Bronchial epithelial cell (primary cell): ENCODE measurements around the gene KCNF1. TPM values are rescaled to one million over a fixed set of nuclear protein-coding genes. Genes with fewer than 3 reads are reported as not detected.
"Not testable (repeated sequence)": the region's sequence is repeated elsewhere in the genome, so short reads cannot be mapped to it uniquely, and the experiment has no call there.

Source experiments
- DNase-seq: peaks from one replicate; pipeline ENCODE4 v3.0.0-alpha.2; 2010; ENCODE audit warnings: low read depth
- FAIRE-seq: peaks from 2 replicates; lab custom pipeline; 2011; peaks lifted over from hg19 to GRCh38; lab: Jason Lieb, UNC
- H3K27me3 ChIP-seq: 2 replicates; pipeline ENCODE4 v1.5.1; 2011; ENCODE audit warnings: low read length; ENCODE audit not compliant: control insufficient read depth, insufficient read depth
- H3K36me3 ChIP-seq: 2 replicates; pipeline ENCODE4 v1.5.1; 2011; ENCODE audit warnings: low read length; ENCODE audit not compliant: control insufficient read depth, insufficient read depth
- H3K4me3 ChIP-seq: 2 replicates; pipeline ENCODE4 v1.5.1; 2011; ENCODE audit warnings: mild to moderate bottlenecking, low read depth, low read length, control low read depth
- CTCF ChIP-seq: IDR thresholded peaks from 2 replicates; pipeline ENCODE4 v1.5.1; 2011; ENCODE audit warnings: mild to moderate bottlenecking, moderate library complexity, low read length, control low read depth, inconsistent platforms; ENCODE audit not compliant: insufficient read depth, severe bottlenecking
- total RNA-seq: library from RNA; depleted of rRNA; stranded (reverse); fragments of >200 nt; gene quantifications from 2 replicates; pipeline ENCODE4 v1.2.1, GENCODE V29; 2014

KCNF1 gene
- total RNA-seq, 1 donor from 2014 or later = not detected

DNA sequence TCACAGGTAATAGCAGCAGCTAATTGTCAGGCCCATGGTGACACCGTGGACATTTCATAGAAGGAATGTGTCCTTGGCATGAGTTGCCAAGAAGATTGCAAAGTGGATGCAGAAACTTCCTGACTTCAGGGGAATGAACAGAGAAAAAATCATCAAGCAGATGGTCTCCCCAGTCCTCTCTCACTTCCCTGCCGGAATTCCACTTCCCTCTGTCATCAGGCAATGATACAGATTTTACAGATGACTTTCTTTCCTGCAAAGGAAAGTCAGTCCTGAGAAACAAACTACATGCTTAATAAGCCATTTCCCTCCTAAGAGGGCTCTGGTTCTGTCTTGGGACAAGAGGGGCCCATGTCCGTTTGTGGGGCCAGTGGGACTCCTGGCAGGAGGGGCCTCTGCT lies 45.7 kb downstream of the KCNF1 start:
- Histone ChIP-seq H3K27me3 (no peaks in the 10 kb centered on the region), H3K4me3 (no peak overlapping the region), H3K36me3 (no peaks in the 10 kb centered on the region)
- no peak for TF ChIP-seq CTCF
- DNase-seq (no peak), FAIRE-seq (no peak)

GRCh38 chr2:10958452-10958851 lies 46.7 kb downstream of the KCNF1 start:
- not testable (repeated sequence) for H3K4me3 ChIP-seq, FAIRE-seq, H3K27me3 ChIP-seq, DNase-seq, H3K36me3 ChIP-seq

DNA sequence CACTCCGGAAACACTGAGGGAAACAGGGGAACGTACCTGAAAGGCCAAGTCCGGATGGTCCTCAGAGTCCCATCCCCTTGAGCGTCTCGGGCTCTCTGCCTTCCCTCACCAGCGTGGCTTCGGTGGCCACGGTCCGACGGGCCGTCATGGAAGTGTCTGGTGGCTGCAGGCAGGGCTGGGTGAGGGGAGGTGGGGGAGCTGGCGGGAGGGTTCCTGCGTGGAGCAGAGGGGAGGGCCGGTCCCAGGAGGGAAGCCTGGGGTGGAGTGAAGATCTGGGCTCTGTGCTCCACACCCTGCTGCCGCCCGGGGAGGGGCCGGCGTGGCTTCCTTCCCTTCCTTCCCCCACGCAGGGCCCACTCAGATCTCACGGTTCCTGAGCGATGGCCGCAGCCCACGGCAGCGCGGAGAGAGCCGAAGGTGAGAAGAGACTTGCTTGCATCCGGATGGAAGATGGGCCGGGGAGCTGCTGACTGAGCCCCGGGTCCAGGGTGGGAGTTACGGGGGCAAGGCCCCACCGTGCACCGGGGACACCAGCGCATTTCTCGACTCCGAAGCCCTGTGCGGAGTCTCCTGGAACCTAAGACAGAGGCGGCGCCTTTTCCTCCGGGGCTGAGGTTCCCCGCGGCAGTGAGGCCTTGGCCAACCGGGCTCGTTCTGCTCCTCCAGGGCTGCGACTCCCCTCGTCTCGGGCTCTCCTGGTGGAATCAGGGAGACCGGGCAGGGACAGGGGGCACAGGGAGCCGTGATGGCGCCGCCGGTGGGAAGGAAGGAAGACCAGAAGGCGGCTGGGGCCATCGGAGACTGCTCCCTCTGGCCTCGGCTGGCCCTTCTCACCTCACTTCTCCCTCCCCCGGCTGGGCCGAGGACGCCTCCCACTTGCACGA lies 49.1 kb downstream of the KCNF1 start:
- no peak for TF ChIP-seq CTCF
- Histone ChIP-seq H3K27me3 (peaks cover 3% of the 10 kb centered on the region), H3K36me3 (no peaks in the 10 kb centered on the region), H3K4me3 (no peak overlapping the region)
- DNase-seq = no peak
- no peak for FAIRE-seq

DNA sequence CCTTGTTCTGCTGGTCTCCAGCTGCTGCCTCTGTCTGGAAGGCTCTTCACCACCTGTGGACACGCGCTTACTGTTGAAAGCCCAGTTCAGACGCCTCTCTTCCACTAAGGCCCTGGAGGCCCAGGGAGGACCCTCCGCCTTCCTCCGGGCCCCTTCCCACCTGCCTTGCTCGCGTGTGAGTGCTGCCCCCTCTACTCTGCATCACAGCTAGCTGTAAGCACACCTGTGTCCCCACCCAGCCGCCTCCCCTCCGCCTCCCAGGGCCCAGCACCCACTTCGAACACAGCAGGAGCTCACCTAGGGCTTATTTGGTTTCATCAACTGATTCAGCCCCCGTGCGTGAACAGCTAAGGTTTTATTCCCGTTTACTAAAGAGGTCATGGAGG lies 49.7 kb downstream of the KCNF1 start:
- no peak for TF ChIP-seq CTCF
- Histone ChIP-seq H3K4me3 (no peak overlapping the region), H3K27me3 (peaks cover 3% of the 10 kb centered on the region), H3K36me3 (no peaks in the 10 kb centered on the region)
- DNase-seq = no peak
- no peak for FAIRE-seq

DNA sequence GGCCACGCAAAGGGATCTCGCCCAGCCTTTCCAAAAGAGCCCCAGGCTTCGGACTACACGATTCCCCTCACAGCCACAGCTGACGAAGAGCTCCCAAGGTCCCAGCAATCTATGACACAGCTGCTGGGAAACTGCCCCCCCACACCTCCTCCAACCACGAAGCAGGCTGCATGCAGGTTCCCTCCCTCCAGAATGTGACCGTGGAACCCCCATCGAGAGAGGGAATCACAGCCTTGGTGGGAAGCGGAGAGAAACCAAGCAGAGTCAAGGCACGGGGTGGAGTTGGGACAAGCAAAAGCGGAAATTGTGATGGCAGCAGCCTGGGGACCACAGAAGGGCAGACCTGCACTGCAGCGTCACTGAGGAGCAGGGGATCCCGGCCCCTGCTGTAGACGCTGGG lies 50.3 kb downstream of the KCNF1 start:
- no peak for TF ChIP-seq CTCF
- no peaks in the 10 kb centered on the region for H3K36me3 ChIP-seq
- DNase-seq (no peak), FAIRE-seq (no peak)
- H3K27me3 ChIP-seq = peaks cover 3% of the 10 kb centered on the region
- H3K4me3 ChIP-seq = no peak overlapping the region

DNA sequence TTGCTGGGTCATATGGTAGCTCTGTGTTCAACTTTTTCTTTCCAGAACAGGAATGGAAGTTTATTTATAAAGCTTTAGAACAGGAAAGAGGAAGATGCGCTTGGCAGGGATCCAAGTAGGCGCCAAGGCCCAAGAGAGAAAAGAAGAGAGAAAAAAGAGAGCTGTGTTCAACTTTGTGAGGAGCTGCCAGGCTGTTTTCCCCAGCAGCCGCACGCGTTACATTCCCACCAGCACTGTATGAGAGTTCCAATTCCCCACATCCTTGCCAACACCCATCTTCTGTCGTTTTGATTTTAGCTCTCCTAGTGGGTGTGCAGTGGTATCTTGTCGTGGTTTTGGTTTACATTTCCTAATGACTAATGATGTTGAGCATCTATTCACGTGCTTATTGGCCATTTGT lies 51.4 kb downstream of the KCNF1 start:
- peaks cover 3% of the 10 kb centered on the region for H3K27me3 ChIP-seq
- no peak overlapping the region for H3K4me3 ChIP-seq
- no peak for TF ChIP-seq CTCF
- H3K36me3 ChIP-seq = no peaks in the 10 kb centered on the region
- no peak for FAIRE-seq
- DNase-seq = no peak

Other genes with a start within 250 kb of the KCNF1 start
- 28.3 and 49.8 TPM in 2 replicates for gene NOL10, start 222.0 kb upstream of the KCNF1 start, total RNA-seq
- 0.26 and 0.90 TPM in 2 replicates for gene ATP6V1C2, start 190.3 kb upstream of the KCNF1 start, total RNA-seq
- 418 and 582 TPM in 2 replicates for gene PDIA6, start 99.1 kb upstream of the KCNF1 start, total RNA-seq
- 17.6 and 21.3 TPM in 2 replicates for gene SLC66A3, start 243.5 kb downstream of the KCNF1 start, total RNA-seq